Measurements from ENCODE around the gene NUDT4B. TPM values are rescaled to one million over a fixed set of nuclear protein-coding genes. Genes with fewer than 3 reads are reported as not detected.
"Not testable (repeated sequence)": the region's sequence is repeated elsewhere in the genome, so short reads cannot be mapped to it uniquely, and the experiment has no call there.

NUDT4B gene
- polyA plus RNA-seq, 1 of the 3 experiments (the other 2 are of a cell fraction): 21.3 TPM

GRCh38 chr1:148723515-148723914 lies 25.1 kb upstream of the NUDT4B start:
- H3K36me3 ChIP-seq (replicated peaks in 1 of 2; ENCODE audit: control insufficient read depth in 1 of 2, insufficient read depth in 2 of 2, low read length in 1 of 2); H3K27ac ChIP-seq (ENCODE audit: low read depth in 2 of 2, low read length in 1 of 2); H4K20me1 ChIP-seq (ENCODE audit: insufficient read depth); H3K9me3 ChIP-seq; H3K79me2 ChIP-seq (ENCODE audit: insufficient read depth); H3K4me3 ChIP-seq (ENCODE audit: low read depth in 2 of 2, low read length in 1 of 2); H2AFZ ChIP-seq (ENCODE audit: low read depth); H3K4me1 ChIP-seq (ENCODE audit: control insufficient read depth in 1 of 2, insufficient read depth in 2 of 2, low read depth in 1 of 2, low read length in 1 of 2); H3K4me2 ChIP-seq; H3K9me2 ChIP-seq; H3K9ac ChIP-seq; H3K27me3 ChIP-seq (ENCODE audit: insufficient read depth); DNase-seq; POLR2A ChIA-PET; H3F3A ChIP-seq (replicated peaks; ENCODE audit: insufficient read depth); CTCF ChIA-PET: not testable (repeated sequence)
- WGBS (ENCODE audit: low lambda C conversion rate): no CpG with 5 or more reads among the region's 3 CpGs

- H3K27me3 ChIP-seq (ENCODE audit: insufficient read depth); H3K4me1 ChIP-seq (ENCODE audit: control insufficient read depth in 1 of 2, insufficient read depth in 2 of 2, low read depth in 1 of 2, low read length in 1 of 2); H3K9me2 ChIP-seq; H3F3A ChIP-seq (replicated peaks; ENCODE audit: insufficient read depth); H3K79me2 ChIP-seq (ENCODE audit: insufficient read depth); H3K4me2 ChIP-seq; H4K20me1 ChIP-seq (ENCODE audit: insufficient read depth); H3K9ac ChIP-seq; DNase-seq; H2AFZ ChIP-seq (ENCODE audit: low read depth); POLR2A ChIA-PET; H3K36me3 ChIP-seq (replicated peaks in 1 of 2; ENCODE audit: control insufficient read depth in 1 of 2, insufficient read depth in 2 of 2, low read length in 1 of 2); H3K27ac ChIP-seq (ENCODE audit: low read depth in 2 of 2, low read length in 1 of 2); H3K4me3 ChIP-seq (ENCODE audit: low read depth in 2 of 2, low read length in 1 of 2); CTCF ChIA-PET; H3K9me3 ChIP-seq: not testable (repeated sequence)
- WGBS (ENCODE audit: low lambda C conversion rate): no CpG with 5 or more reads among the region's 3 CpGs
Observed at GRCh38 chr1:148724872-148725271, 23.7 kb upstream of the NUDT4B start.

GRCh38 chr1:148727862-148728261 lies 20.7 kb upstream of the NUDT4B start:
- CTCF ChIA-PET; H3K9ac ChIP-seq; DNase-seq; H3K27me3 ChIP-seq (ENCODE audit: insufficient read depth); H3K79me2 ChIP-seq (ENCODE audit: insufficient read depth); H3K4me3 ChIP-seq (ENCODE audit: low read depth in 2 of 2, low read length in 1 of 2); H4K20me1 ChIP-seq (ENCODE audit: insufficient read depth); H2AFZ ChIP-seq (ENCODE audit: low read depth); H3K9me2 ChIP-seq; H3K4me1 ChIP-seq (ENCODE audit: control insufficient read depth in 1 of 2, insufficient read depth in 2 of 2, low read depth in 1 of 2, low read length in 1 of 2); H3K4me2 ChIP-seq; H3K36me3 ChIP-seq (replicated peaks in 1 of 2; ENCODE audit: control insufficient read depth in 1 of 2, insufficient read depth in 2 of 2, low read length in 1 of 2); H3K27ac ChIP-seq (ENCODE audit: low read depth in 2 of 2, low read length in 1 of 2); H3F3A ChIP-seq (replicated peaks; ENCODE audit: insufficient read depth); POLR2A ChIA-PET; H3K9me3 ChIP-seq: not testable (repeated sequence)
- WGBS (ENCODE audit: low lambda C conversion rate): no CpG with 5 or more reads among the region's 2 CpGs

- H3K27me3 ChIP-seq (ENCODE audit: insufficient read depth); H3K4me2 ChIP-seq; CTCF ChIA-PET; H4K20me1 ChIP-seq (ENCODE audit: insufficient read depth); DNase-seq; H3K9me2 ChIP-seq; H3K36me3 ChIP-seq (replicated peaks in 1 of 2; ENCODE audit: control insufficient read depth in 1 of 2, insufficient read depth in 2 of 2, low read length in 1 of 2); H3K9me3 ChIP-seq; H3F3A ChIP-seq (replicated peaks; ENCODE audit: insufficient read depth); H3K4me1 ChIP-seq (ENCODE audit: control insufficient read depth in 1 of 2, insufficient read depth in 2 of 2, low read depth in 1 of 2, low read length in 1 of 2); H2AFZ ChIP-seq (ENCODE audit: low read depth); H3K79me2 ChIP-seq (ENCODE audit: insufficient read depth); H3K4me3 ChIP-seq (ENCODE audit: low read depth in 2 of 2, low read length in 1 of 2); H3K9ac ChIP-seq; H3K27ac ChIP-seq (ENCODE audit: low read depth in 2 of 2, low read length in 1 of 2); POLR2A ChIA-PET: not testable (repeated sequence)
- WGBS (ENCODE audit: low lambda C conversion rate): no CpG with 5 or more reads among the region's 3 CpGs
Observed at GRCh38 chr1:148729128-148729527, 19.4 kb upstream of the NUDT4B start.

GRCh38 chr1:148729541-148729940 lies 19.0 kb upstream of the NUDT4B start:
- DNase-seq; H3F3A ChIP-seq (replicated peaks; ENCODE audit: insufficient read depth); H3K4me3 ChIP-seq (ENCODE audit: low read depth in 2 of 2, low read length in 1 of 2); CTCF ChIA-PET; H3K4me1 ChIP-seq (ENCODE audit: control insufficient read depth in 1 of 2, insufficient read depth in 2 of 2, low read depth in 1 of 2, low read length in 1 of 2); H3K4me2 ChIP-seq; POLR2A ChIA-PET; H3K27me3 ChIP-seq (ENCODE audit: insufficient read depth); H2AFZ ChIP-seq (ENCODE audit: low read depth); H3K9me3 ChIP-seq; H3K79me2 ChIP-seq (ENCODE audit: insufficient read depth); H3K9me2 ChIP-seq; H3K9ac ChIP-seq; H4K20me1 ChIP-seq (ENCODE audit: insufficient read depth); H3K27ac ChIP-seq (ENCODE audit: low read depth in 2 of 2, low read length in 1 of 2); H3K36me3 ChIP-seq (replicated peaks in 1 of 2; ENCODE audit: control insufficient read depth in 1 of 2, insufficient read depth in 2 of 2, low read length in 1 of 2): not testable (repeated sequence)
- no CpG with 5 or more reads among the region's 2 CpGs for WGBS (ENCODE audit: low lambda C conversion rate)

- DNase-seq; H3K27me3 ChIP-seq (ENCODE audit: insufficient read depth); H3K9ac ChIP-seq; H3F3A ChIP-seq (replicated peaks; ENCODE audit: insufficient read depth); H3K27ac ChIP-seq (ENCODE audit: low read depth in 2 of 2, low read length in 1 of 2); H3K9me3 ChIP-seq; H3K36me3 ChIP-seq (replicated peaks in 1 of 2; ENCODE audit: control insufficient read depth in 1 of 2, insufficient read depth in 2 of 2, low read length in 1 of 2); CTCF ChIA-PET; H3K9me2 ChIP-seq; H2AFZ ChIP-seq (ENCODE audit: low read depth); H3K4me1 ChIP-seq (ENCODE audit: control insufficient read depth in 1 of 2, insufficient read depth in 2 of 2, low read depth in 1 of 2, low read length in 1 of 2); POLR2A ChIA-PET; H3K4me3 ChIP-seq (ENCODE audit: low read depth in 2 of 2, low read length in 1 of 2); H3K4me2 ChIP-seq; H4K20me1 ChIP-seq (ENCODE audit: insufficient read depth); H3K79me2 ChIP-seq (ENCODE audit: insufficient read depth): not testable (repeated sequence)
- WGBS (ENCODE audit: low lambda C conversion rate): no CpG with 5 or more reads among the region's 4 CpGs
Observed at GRCh38 chr1:148732277-148732676, 16.3 kb upstream of the NUDT4B start.

- no CpG with 5 or more reads among the region's 5 CpGs for WGBS (ENCODE audit: low lambda C conversion rate)
- CTCF ChIA-PET; H3K4me3 ChIP-seq (ENCODE audit: low read depth in 2 of 2, low read length in 1 of 2); H3K36me3 ChIP-seq (replicated peaks in 1 of 2; ENCODE audit: control insufficient read depth in 1 of 2, insufficient read depth in 2 of 2, low read length in 1 of 2); H2AFZ ChIP-seq (ENCODE audit: low read depth); H3K9me3 ChIP-seq; H3K27me3 ChIP-seq (ENCODE audit: insufficient read depth); POLR2A ChIA-PET; H3K79me2 ChIP-seq (ENCODE audit: insufficient read depth); H3K9ac ChIP-seq; H3K4me1 ChIP-seq (ENCODE audit: control insufficient read depth in 1 of 2, insufficient read depth in 2 of 2, low read depth in 1 of 2, low read length in 1 of 2); H3F3A ChIP-seq (replicated peaks; ENCODE audit: insufficient read depth); H3K4me2 ChIP-seq; H4K20me1 ChIP-seq (ENCODE audit: insufficient read depth); H3K27ac ChIP-seq (ENCODE audit: low read depth in 2 of 2, low read length in 1 of 2); H3K9me2 ChIP-seq; DNase-seq: not testable (repeated sequence)
Observed at GRCh38 chr1:148733585-148734310, 14.8 kb upstream of the NUDT4B start.
